NCI-H774 (cell line): ENCODE data around the gene MYL7.

Experiments
- DNase-seq: peaks from one replicate; lab custom pipeline; 2025; lab: John Stamatoyannopoulos, UW

The MYL7 gene

DNA sequence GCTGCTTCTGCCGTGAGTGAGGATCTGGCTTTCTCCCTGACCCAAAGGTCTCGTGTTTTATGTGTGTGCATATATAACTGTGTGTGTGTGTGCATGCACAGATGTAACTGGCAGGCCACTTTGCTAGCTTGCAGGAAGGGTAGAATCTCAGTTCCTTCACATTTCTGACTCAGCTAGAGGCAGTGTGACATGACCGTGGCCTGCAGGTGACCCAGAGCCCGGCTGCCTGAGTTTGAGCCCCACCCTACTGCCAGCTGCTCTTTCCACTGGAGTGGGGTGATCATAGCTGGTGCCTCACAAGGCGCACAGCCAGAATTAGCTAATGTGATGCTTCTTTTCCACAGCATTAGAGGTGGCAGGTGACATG is 9.3 kb upstream of the MYL7 start:
- no peak for DNase-seq

DNA sequence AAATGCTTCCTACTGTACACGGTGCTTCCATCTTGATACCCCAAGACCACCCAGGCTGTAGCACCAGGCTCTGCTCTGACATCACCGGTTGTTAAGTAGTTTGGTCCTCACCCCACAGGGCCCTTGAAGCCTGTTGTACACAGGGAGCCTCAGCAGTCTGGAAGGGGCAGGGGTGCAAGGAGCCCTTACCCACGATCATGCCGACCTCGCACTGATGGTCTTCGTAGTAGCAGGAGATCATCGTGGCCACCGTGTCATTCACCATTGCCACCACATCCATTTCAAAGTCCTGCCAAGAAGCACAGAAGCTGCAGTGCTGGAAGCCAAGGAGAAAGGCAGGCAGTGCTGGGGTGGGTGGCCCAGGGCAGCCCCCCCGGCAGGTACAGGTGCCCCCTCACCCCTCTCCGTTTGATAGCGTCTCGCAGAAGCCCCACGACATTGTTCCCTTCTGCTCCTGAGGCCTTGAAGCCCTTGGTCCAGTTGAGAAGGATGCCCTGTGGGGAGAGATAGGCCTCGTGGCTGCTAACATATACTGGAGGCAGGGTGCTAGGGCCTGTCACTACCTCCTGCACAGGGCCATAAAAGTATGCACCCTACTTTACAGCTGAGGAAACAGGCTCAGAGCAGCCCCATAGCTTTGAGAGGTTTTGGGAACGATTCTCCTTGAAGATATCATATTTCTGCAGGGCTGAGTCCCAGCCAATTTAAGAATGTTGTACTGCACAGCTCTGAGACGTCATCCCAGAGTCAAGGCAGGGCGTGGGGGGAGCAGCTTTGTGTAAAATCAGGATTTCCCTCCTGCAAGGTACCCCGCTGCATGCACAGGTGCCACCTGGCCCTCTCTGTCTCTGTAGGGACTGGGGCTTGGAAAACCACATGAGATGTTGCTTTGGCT is 8.7 kb upstream of the MYL7 start:
- no peak for DNase-seq

DNA sequence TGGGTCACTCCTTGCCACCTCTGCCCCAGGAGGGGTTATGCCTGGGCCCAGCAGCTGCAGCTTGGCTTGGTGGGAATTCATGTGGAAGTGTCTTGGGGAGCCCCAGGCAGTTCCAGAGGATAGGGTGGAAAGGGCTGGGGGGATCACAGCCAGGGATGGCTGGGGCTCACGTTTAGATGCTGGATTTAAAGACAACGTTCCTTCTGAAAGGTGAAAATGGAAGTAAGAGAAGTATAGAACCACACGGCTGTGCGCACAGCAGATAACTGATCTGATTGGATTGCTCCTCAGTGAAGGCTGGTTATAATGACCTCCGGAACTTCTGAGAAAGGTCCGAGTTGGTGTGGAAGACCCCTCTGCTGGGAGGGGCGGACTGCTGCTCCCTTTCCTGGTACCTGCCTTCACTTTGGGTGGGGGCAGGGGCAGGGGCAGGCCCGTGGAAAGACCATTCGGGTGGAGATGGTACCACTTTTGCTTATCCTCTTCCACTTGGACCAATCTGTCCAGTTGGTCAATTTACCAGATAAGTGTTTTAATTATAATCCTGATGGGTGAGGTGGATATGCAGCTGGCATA is 7.9 kb upstream of the MYL7 start:
- DNase-seq = no peak

DNA sequence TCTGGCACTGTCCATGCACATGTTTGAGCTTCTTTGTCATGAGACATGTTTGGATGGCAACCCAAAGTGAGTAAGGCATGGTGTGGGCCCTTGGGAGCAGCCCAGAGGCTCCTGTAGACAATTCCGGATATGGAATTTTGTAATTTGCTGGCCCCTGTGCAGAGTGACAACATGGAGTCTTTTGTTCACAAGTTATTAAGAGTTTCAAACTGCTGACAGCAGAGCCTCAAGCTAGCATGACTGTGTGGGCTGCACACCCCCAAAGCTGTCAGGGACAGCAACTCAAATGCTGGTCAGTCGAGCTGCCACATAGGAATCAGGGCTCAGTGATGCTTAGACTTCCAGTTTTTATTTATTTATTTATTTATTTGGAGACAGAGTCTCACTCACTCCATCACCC is 7.0 kb upstream of the MYL7 start:
- no peak for DNase-seq

DNA sequence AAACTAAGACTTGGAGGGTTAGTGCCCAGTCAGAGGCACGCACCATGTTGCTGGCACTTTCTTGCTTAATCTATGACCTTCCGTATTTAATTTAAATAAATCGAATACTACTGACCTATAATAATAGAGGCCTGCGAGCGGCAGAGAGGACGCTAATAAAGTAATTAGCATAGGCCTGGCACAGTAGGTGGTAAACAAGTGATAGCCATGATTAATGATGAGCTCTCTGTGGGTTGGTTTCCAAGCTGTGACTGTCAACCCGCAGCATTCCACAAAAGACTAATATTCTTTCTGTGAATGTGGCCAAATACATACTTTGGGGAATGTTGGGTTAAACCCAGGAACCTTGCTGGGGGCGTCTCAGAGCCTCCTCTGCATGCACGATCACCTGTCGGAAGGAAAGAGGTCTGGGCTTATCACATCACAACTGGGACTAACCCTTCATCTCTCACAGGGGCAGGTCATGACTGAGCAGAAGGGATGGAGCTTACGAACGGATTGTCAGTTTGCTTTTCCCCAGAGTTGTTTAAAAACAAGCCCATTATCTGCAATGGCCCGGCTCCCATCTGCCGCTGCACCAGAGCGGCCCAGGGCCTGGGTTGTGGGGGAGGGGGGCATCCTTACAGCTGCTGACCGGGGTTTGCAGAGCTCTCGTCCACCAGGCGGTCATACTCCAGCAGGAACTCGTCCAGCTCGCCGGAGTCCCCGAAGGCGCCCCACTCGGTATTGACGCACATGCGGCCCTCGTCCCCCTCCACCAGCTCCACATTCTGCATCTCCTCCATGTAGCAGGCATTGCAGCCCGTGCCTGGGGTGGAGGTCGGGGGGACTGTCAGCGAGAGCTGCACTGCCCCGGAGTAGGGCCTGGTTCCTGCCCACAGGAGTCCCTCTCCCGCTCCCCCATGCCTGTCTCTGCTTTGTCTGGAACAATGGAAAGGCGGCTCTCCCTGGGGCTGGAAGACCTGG is 6.2 kb upstream of the MYL7 start:
- DNase-seq = no peak

DNA sequence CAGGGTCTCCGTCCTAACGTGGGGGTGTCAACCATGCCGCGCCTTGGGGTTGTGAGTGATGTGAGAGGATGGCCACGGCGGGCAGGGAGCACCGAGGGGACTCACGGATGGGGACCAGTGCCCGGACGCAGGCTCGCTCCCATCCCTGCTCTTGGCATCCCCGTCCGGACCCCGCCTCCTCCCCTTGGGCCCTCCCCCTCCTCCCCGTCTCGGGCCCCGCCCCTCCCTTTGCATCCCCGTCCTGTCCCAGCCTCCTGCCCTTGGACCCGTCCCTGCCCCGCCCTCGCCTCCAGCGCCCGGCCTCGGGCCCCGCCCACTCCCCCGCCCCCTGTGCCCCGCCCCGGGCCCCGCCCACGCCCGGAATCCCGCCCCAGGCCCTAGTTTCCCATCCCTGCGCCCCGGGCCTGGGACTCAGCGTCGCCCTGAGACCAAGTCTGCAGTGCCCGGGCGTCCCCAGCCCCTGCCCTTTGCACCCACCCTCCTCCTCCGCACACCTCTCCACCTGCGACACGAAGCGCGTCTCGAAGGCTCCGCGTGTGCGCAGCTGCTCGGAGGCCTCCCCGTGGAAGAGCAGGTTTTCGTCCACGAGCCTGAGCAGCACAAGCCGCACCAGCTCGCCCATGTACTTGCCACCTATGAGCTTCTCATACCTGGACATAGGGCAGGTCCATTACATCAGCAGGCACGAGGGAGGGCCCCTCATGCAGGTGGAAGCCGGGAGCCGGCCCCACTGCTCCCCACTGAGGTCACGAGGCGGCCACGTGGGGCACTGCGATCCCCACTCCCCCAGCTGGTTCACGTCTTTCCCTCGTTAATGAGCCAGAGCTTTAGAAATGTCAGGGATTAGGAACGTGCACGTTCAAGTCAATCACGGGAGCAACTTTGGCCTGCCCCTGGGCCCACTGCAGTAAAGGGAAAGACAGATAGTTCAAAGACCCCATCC is 5.1 kb upstream of the MYL7 start:
- no peak for DNase-seq

DNA sequence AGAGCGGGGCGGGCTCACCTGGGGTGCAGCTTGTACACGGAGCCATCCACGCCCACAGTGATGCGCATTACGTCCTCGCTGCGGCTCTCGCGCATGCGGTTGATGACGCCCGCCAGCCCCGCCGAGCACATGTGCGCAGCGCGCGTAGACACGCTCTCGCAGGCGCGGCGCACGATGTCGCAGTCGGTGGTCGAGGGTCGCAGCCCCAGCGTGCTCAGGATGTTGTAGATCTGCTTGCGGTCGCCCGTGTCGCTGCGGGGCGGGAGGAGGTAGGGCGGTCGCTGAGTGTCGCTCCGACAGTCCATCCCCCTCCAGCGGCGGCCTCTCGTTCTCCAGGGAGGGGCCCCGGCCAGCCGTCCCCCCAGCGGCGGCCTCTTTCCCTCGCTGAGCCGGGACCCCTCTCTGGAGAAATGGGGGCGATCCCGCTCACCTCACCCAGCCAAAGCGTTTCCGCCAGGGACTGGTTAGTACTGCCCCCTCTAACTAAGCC is 4.4 kb upstream of the MYL7 start:
- DNase-seq = no peak

DNA sequence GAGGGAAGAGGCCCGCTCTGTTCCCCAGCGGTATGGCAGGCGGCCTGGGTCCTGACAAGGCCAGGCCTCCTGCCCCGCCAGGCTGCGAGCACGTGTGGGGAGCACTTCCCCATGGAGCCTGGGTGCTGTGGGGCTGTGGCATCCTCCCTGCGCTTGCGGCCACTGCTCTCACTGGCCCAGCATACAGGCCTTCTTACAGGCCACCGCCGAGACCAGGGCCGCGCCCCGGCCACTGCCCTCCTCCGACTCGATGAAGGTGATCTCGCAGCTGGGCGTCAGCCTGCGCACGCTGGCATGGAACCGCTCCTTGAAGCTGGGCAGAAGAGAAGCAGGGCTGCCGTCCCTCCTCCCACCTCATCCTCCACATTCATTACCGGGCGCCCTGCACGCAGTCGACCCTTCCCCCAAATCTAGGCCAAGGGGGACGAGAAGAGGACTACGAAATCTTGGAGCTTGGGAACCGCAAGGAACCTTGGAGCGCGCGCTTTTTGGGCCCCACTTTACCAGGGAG is 3.9 kb upstream of the MYL7 start:
- no peak for DNase-seq

DNA sequence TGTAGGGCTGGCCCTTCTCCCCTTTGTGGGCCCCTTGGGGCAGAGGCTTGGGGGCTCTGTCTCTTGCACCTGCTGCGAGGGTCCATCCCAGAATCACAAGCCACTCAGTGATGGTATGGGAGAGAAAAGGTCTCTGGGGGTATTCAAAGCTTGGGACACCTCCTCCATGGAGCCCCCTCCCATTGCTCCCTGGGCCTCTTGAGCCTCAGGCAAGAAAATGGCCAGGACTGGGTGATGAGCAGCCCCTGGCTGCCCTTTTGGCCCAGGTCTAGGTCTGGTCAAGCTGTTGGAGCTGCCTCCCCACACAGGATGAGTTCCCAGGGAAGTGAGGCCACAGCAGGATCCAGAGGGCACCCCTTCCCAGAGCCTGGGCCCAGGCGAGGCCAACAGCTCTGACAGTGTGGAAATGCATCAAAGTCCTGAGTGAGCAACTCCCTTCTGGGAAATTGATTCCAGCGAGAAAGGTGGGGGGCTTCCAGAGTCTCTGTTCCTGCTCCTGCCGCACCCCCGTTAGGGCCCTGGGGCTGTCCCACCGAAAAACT is 3.4 kb upstream of the MYL7 start:
- no peak for DNase-seq

DNA sequence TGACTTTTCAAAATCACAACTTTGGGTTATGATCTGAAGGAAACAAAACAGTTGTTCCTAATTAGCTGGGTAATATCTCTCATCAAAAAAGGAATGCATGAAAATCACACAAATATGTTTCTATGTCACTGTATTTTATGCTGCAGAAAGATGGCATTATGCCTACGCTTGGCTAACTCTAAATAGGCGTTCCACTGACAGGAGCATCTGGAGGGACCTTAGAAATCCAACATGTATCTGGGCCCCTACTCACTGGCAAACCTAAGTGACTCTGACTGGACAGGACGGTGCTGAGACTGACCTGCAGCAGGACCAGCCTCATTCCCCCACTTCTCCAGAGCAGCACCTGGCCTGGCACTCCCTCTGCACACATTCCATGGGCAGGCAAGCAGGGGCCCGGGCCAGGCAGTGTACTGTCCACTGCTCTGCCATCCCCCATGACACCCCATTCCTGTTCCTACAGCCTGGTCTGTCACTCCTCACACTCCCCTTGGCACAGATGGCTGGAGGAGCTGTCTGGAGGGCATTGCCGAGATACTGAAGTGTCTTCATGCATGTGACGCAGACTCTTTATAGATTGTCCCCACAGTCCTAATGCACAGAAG is 2.6 kb upstream of the MYL7 start:
- no peak for DNase-seq

DNA sequence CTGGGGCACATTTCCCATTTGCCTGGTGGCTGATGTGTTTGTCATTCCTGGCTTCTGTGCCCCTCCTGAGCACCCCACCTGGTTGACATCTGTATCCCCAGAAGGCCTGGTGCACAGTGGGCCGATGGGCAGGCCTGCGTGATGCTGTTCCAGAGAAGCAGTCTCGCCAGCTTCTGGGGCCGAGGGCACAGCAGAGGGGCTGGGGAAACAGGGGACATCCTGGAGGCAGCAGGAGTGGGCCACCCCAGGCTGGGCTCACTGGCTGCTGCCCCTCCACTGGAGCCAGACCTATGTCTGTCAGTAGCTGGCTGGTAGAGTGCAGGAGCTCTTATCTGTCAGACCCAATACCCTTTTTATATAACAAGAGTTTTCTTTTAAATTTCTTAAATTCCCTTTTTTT is 896 bp upstream of the MYL7 start:
- DNase-seq = no peak

DNA sequence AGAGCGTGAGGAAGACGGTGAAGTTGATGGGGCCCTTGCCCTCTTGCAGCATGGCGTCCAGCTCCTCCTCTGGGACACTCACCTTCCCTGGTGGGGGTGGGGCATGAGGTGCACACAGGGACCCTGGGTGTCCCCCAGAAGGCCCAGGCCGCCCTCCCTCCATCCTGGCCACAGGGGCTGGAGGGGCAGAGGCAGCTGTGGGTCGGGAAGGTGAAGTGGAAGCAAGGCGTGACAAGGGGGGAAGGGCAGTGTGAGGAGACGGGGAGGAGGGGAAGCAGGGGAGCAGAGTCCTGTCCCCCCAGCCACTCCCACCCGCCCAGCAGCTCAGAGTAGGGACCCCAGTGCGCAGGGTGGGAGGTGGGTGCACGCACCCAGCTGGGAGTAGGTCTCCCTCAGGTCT is 791 bp downstream of the MYL7 start:
- DNase-seq = no peak

DNA sequence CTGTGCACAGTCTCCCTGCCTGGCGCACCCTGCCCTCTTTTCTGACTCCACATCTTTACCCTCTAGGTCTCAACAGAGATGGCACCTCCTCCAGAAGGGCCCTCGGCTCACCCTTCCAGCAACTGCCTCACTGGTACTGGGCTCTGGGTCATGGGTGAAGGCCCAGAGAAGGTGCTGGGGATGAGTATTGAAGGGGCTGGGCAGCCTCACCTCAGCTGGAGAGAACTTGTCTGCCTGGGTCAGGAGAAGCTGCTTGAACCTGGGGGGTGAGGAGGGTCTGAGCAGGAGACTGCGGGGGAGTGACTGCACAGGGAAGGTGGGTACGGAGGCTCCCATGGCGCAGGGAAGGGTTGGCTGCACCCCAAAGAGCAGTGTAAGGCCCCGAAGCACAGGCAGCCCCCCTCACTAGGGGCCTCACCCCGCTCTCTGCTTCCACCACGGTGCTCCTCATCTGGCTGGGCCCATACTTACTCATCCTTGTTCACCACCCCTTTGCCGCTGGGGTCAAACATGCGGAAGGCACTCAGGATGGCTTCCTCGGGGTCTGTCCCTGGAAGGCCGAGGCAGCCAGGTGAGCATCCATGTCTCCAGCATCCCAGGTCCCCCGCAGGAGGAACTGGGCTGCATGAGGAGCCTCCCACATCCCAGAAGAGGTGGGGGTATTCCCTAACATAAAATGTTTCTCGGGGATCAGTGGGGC is 1.7 kb downstream of the MYL7 start:
- no peak for DNase-seq

DNA sequence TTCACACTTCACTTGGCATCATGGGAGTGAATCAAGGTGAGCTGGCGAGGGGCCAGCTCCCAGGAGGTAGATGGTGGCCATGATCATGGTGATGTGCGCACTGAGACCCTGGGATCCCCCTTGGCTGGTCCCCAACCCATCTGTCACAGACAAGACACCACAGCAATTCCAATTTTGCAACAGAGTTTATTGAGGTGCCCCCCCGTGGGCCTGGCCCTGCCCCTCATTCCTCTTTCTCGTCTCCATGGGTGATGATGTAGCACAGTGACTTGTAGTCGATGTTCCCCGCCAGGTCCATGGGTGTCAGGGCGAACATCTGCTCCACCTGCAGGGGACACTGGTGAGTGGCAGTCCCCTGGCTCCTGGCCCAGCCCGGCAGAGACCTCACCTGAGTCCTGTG is 2.4 kb downstream of the MYL7 start:
- DNase-seq = no peak

DNA sequence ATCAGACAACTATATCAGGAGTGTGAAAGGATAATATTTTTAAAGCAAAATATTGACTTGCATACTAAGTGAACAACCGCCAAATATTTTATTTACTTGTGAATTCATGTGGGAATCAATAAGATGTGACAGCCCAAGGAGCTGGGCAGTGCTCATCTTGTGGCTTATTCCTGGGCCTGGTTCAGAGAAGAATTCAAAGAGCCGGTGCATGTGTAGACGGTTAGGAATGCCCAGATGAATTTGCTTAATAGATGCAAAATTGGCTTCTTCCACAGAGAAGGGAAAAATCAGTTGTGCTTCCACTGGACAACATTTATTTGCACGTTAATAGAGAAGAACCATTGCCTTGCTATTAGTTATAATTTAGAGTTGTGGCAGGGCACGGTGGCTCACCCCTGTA is 4.4 kb downstream of the MYL7 start:
- DNase-seq = no peak

DNA sequence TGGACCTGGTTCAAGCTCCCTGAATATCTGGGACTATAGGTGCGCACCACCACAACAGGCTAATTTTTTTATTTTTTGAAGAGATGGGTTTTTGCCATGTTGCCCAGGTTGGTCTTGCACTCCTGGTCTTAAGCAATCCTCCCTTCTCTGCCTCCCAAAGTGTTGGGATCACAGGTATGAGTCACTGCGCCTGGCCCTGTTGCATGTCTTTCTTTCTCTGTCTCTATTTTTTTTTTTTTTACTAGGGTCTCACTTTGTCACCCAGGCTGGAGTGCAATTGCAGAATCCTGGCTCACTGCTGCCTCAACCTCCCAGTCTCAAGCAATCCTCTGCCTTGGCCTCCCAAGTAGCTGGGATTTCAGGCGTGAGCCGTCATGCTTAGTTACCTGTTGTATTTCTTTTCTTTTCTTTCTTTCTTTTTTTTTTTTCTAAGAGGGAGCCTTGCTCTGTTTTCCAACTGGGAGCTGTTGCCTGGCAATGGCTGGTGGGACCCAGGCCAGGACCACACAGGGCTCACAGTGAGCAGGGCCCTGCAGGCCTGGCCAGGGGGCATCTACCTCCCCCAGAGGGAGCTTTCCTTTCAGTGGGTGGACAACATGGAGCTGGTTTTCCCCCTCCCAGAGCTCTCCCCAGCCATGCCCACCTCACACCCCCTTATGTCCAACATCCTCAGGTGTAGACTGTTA is 6.0 kb downstream of the MYL7 start:
- DNase-seq = no peak

DNA sequence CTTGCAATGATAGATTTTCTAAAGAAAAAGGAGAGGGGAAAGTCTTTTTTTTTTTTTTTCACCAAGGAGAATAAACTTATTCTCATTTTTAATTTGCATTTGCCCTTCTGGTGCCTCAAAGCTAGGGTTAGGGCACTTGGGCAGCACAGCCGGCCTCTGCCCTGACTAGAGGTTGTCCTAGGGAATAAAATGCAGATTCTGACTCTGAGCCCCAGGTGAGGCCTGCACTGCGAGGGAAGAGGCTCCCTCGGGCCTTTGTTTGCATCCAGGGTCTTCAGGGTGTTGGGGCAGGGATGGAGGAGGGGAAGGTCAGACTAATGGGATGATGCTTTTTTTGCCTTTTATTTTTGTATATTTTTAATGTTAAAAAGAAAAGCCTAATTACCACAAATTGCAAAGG is 7.8 kb downstream of the MYL7 start:
- no peak for DNase-seq

DNA sequence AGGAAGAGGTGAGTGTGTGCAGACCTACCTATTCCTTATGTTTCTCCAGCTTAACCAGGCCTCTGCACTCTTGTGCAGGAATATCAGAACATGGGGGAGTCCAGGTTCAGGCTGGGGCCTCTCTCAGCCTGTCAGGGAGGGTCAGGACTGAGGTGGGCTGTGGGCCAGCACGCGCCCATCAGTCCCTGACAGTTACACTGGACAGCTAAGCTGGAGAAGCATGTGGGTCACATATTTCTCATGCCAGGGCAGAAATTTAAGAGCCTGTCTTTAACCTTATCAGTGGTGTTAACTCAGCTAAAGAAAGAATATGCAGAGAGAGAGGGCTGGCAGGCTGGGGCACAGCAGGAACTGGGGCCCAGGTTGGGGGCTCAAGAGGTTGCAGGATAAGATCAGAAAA is 9.1 kb downstream of the MYL7 start:
- no peak for DNase-seq
